ENCODE results near the gene ATP5MC2. TPM values are rescaled to one million over a fixed set of nuclear protein-coding genes. Genes with fewer than 3 reads are reported as not detected.
A peak's percentile ranks its signal among the peaks of the same experiment; 100 is the strongest.

Gene ATP5MC2
- total and polyA plus RNA-seq, 9 donors = 443 to 893 (median 755) TPM

GRCh38 chr12:53622724-53623123, 53.2 kb downstream of the ATP5MC2 start:
- Histone ChIP-seq H3K27me3 (ENCODE audit: control insufficient read depth, insufficient read depth, low read length) (no peaks in the 10 kb centered on the region), H3K9me3 (replicated peaks; ENCODE audit: control insufficient read depth, low read depth, low read length) (no peaks in the 10 kb centered on the region), H3K27ac (ENCODE audit: low read length) (peak overlapping the region; percentile 97), H3K36me3 (ENCODE audit: control insufficient read depth, insufficient read depth, low read length) (no peaks in the 10 kb centered on the region), H3K4me1 (ENCODE audit: control insufficient read depth, insufficient read depth, low read length) (peaks cover 12% of the 10 kb centered on the region), H3K4me3 (ENCODE audit: low read length) (no peak overlapping the region)
- DNase-seq = no peak
- WGBS (ENCODE audit: insufficient coverage) = 89% methylated on average over 4 of the region's 5 CpGs

GRCh38 chr12:53618275-53618674, 57.6 kb downstream of the ATP5MC2 start:
- H3K9me3 ChIP-seq (replicated peaks; ENCODE audit: control insufficient read depth, low read depth, low read length) = no peaks in the 10 kb centered on the region

GRCh38 chr12:53617700-53618099, 58.2 kb downstream of the ATP5MC2 start:
- Histone ChIP-seq H3K27me3 (ENCODE audit: control insufficient read depth, insufficient read depth, low read length) (no peaks in the 10 kb centered on the region), H3K4me3 (ENCODE audit: low read length) (no peak overlapping the region), H3K4me1 (ENCODE audit: control insufficient read depth, insufficient read depth, low read length) (peaks cover 2% of the 10 kb centered on the region), H3K36me3 (ENCODE audit: control insufficient read depth, insufficient read depth, low read length) (peaks cover 10% of the 10 kb centered on the region), H3K27ac (ENCODE audit: low read length) (no peak overlapping the region), H3K9me3 (replicated peaks; ENCODE audit: control insufficient read depth, low read depth, low read length) (no peaks in the 10 kb centered on the region)
- no peak for DNase-seq
- WGBS (ENCODE audit: insufficient coverage) = no CpG with 5 or more reads among the region's 3 CpGs

More at GRCh38 chr12:53618275-53618674, 57.6 kb downstream of the ATP5MC2 start:
- Histone ChIP-seq H3K27me3 (ENCODE audit: control insufficient read depth, insufficient read depth, low read length) (no peaks in the 10 kb centered on the region), H3K4me1 (ENCODE audit: control insufficient read depth, insufficient read depth, low read length) (peaks cover 3% of the 10 kb centered on the region), H3K4me3 (ENCODE audit: low read length) (no peak overlapping the region), H3K27ac (ENCODE audit: low read length) (peak overlapping the region; percentile 47), H3K36me3 (ENCODE audit: control insufficient read depth, insufficient read depth, low read length) (peaks cover 10% of the 10 kb centered on the region)
- no CpG with 5 or more reads among the region's 3 CpGs for WGBS (ENCODE audit: insufficient coverage)
- no peak for DNase-seq

GRCh38 chr12:53616950-53617349, 58.9 kb downstream of the ATP5MC2 start:
- no peaks in the 10 kb centered on the region for H3K9me3 ChIP-seq (replicated peaks; ENCODE audit: control insufficient read depth, low read depth, low read length)
- H3K27me3 ChIP-seq (ENCODE audit: control insufficient read depth, insufficient read depth, low read length) = no peaks in the 10 kb centered on the region
- WGBS (ENCODE audit: insufficient coverage) = no CpG with 5 or more reads among the region's 4 CpGs
- peaks cover 10% of the 10 kb centered on the region for H3K36me3 ChIP-seq (ENCODE audit: control insufficient read depth, insufficient read depth, low read length)
- H3K4me1 ChIP-seq (ENCODE audit: control insufficient read depth, insufficient read depth, low read length) = no peaks in the 10 kb centered on the region
- no peak for DNase-seq
- H3K27ac ChIP-seq (ENCODE audit: low read length) = no peak overlapping the region
- H3K4me3 ChIP-seq (ENCODE audit: low read length) = no peak overlapping the region

Other genes starting within 250 kb of the ATP5MC2 start
- gene PRR13, start 234.3 kb downstream of the ATP5MC2 start, total RNA-seq = 15.8 TPM
- 10 to 100 TPM; 41.3 to 59.1 (median 47.8) TPM for gene PRR13, start 234.3 kb downstream of the ATP5MC2 start, polyA plus RNA-seq (ENCODE audit: insufficient read depth in 1 of 8, insufficient read length in 8 of 8, low replicate concordance in 1 of 8)
- 206 TPM for gene PCBP2, start 224.0 kb downstream of the ATP5MC2 start, total RNA-seq
- gene PCBP2, start 224.0 kb downstream of the ATP5MC2 start, polyA plus RNA-seq (ENCODE audit: insufficient read depth in 1 of 8, insufficient read length in 8 of 8, low replicate concordance in 1 of 8) = 100 to 1,000 TPM; 520 to 664 (median 584) TPM
- gene MAP3K12, start 176.6 kb downstream of the ATP5MC2 start, total RNA-seq = 15.3 TPM
- 10 to 100 TPM; 12.1 to 19.7 (median 14.6) TPM for gene MAP3K12, start 176.6 kb downstream of the ATP5MC2 start, polyA plus RNA-seq (ENCODE audit: insufficient read depth in 1 of 8, insufficient read length in 8 of 8, low replicate concordance in 1 of 8)
- 26.2 TPM for gene TARBP2, start 174.8 kb downstream of the ATP5MC2 start, total RNA-seq
- 10 to 100 TPM; 24.0 to 31.6 (median 26.7) TPM for gene TARBP2, start 174.8 kb downstream of the ATP5MC2 start, polyA plus RNA-seq (ENCODE audit: insufficient read depth in 1 of 8, insufficient read length in 8 of 8, low replicate concordance in 1 of 8)
- gene NPFF, start 168.6 kb downstream of the ATP5MC2 start, total RNA-seq = 0.98 TPM
- gene NPFF, start 168.6 kb downstream of the ATP5MC2 start, polyA plus RNA-seq (ENCODE audit: insufficient read depth in 1 of 8, insufficient read length in 8 of 8, low replicate concordance in 1 of 8) = 1 to 10 TPM in 2 of 8 donors, under 1 TPM in 5, not detected in 1; 0.49 to 2.5 (median 0.88) TPM
- 18.8 TPM for gene ATF7, start 49.7 kb downstream of the ATP5MC2 start, total RNA-seq
- 10 to 100 TPM; 40.6 to 53.5 (median 47.2) TPM for gene ATF7, start 49.7 kb downstream of the ATP5MC2 start, polyA plus RNA-seq (ENCODE audit: insufficient read depth in 1 of 8, insufficient read length in 8 of 8, low replicate concordance in 1 of 8)
- gene CALCOCO1, start 51.4 kb upstream of the ATP5MC2 start, total RNA-seq = 96.6 TPM
- gene CALCOCO1, start 51.4 kb upstream of the ATP5MC2 start, polyA plus RNA-seq (ENCODE audit: insufficient read depth in 1 of 8, insufficient read length in 8 of 8, low replicate concordance in 1 of 8) = 10 to 100 TPM; 65.9 to 85.7 (median 77.3) TPM
- not detected for gene CISTR, start 75.9 kb upstream of the ATP5MC2 start, total RNA-seq
- gene CISTR, start 75.9 kb upstream of the ATP5MC2 start, polyA plus RNA-seq (ENCODE audit: insufficient read depth in 1 of 8, insufficient read length in 8 of 8, low replicate concordance in 1 of 8) = not detected

Data from muscle of leg (tissue), 11 donors.